Ammon's horn (tissue), 1 donor: ENCODE measurements around the gene TRABD2B.

Experiments used
- DNase-seq: peaks from one replicate; pipeline ENCODE4 v3.0.0-alpha.2; 2016; ENCODE audit warnings: low spot score

TRABD2B gene

DNA sequence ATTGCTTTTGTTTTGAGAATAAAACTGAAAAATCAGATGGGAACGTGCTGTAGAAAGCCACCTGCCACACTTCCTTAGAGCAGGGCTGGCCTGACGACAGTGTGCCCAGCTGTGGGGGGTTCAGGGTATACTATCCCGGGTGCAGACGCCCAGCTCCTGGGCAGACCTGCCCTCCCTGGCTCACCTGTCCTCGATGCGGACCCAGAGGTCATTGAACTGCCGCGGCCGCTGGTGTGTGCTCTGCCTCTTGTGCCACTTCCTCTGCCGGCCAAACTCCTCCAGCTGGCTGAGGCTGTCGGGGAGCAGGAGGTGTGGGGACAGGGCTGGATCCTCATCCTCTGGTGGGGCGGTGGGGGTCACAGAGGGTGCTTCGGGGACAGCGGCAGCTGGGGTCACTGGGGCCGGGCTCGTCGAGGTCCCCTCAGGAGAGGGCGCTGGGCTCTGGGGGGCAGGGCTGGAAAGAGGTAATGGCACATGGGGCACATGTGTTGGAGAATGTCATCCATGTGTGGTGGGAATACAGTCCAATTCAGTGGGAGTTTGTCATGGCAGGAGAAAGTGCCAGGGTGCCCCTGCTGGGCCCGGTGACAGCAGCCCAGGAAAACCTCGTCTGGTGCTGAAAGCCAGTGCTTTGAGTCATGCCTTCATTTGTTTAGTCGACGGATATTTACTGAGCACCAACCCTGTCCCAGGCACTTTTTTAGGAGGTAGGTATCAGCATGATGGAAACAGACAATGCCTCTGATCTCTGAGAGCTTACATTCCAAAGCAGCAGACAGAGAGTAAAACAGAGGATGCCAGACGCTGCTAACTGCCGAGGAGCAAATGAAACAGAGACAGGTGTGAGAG is 222.0 kb downstream of the TRABD2B start:
- DNase-seq, result no peak

GRCh38 chr1:47772960-47773682 is 224.1 kb downstream of the TRABD2B start:
- DNase-seq, result no peak

DNA sequence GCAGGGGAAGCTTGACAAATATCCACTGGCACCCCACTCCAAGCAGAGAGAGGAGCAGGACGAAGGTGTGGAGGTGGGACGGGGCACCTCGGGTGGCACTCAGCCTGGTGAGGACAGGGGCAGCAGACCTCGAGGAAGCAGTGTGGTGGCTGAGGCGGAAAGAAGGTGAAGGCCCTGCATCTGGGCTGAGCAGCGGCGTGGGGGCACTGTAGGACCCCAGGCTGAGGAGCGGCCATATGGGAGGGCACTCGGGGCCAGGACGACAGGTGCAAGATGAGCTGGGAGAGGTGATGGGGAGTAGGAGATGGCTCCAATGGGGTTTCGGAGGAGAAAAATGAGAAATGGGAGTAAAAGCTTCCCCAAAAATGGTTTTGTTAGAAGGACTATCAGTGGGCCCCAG is 224.9 kb downstream of the TRABD2B start:
- no peak for DNase-seq

GRCh38 chr1:47771751-47772150 is 225.4 kb downstream of the TRABD2B start:
- no peak for DNase-seq

DNA sequence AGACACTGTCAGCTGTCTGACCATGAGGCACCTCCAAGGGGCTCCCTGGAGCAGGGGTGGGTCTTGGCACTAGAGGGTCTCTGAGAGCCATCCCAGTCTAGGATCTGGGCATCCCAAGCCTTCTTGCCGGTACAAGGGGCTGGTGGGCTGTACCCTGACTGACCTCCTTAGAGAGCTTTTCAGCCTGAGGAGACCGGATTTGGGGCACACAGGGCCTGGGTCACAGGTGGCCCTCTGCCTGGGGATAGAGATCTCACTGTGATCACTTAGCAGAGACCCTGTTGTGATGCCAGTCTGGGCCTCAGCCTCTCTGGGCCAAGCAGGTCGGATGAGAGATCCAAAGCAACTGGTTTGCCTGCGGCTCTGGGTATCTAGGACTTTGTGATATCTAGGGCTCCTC is 227.2 kb downstream of the TRABD2B start:
- DNase-seq, result no peak

GRCh38 chr1:47769295-47769694 is 227.9 kb downstream of the TRABD2B start:
- no peak for DNase-seq

DNA sequence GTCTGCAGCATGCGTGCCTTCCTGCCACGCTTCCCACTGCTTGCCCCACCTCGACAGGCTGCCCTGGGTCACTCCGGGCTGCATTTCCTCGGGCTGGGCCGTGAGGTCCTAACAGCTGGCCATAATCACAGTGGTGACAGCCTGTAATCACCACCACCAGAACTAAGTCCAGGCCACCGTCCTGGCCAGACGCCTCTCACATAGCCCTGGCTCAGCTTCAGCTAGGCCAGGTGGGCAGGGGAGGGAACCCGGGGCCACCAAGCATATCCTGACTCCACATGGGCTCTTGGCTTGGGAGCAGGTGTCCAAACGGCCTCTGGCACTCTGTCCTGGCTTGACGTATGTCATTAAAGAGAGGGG is 229.5 kb downstream of the TRABD2B start:
- DNase-seq, result no peak

DNA sequence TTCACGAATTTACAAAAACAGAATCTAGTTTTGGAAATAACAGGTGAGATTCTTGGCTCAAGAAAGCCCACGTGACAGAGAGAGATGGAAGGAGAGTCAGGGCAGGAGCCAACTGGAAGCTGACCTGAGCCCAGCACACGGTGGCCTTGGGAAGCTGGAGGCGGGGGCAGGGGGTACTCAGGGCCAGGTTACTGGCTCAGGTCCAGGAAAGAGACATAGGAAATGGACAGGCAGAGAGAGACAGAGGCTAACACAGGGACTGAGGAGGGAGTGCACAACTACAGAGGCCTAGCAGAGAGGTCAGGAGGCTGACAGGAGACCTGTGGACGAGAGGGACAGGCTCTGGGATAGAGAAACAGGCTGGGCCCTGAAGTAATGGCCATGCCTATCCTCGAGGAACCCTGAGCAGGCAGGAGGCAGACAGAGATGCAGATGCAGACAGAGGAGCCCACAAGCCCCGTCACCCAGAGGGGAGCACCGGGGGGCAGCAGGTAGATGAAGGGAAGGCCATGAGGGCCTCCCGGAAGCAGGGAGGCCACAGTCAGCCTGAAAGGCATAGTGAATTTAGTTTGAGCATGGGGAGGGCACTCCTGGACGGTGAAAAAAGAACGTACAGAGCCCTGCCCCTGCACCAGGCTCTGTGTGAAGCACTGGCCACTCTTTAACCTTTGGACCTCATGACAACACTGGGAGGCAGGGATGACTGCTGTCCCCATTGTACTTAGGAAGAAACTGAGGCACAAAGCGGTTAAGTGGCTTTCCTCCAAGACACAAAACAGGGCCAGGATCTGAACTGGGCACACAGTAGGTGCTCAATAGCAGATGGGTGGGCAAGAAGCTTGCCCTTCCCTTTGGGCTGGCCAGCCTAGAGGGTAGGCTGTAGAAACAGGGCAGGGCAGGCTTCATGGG is 230.1 kb downstream of the TRABD2B start:
- no peak for DNase-seq

DNA sequence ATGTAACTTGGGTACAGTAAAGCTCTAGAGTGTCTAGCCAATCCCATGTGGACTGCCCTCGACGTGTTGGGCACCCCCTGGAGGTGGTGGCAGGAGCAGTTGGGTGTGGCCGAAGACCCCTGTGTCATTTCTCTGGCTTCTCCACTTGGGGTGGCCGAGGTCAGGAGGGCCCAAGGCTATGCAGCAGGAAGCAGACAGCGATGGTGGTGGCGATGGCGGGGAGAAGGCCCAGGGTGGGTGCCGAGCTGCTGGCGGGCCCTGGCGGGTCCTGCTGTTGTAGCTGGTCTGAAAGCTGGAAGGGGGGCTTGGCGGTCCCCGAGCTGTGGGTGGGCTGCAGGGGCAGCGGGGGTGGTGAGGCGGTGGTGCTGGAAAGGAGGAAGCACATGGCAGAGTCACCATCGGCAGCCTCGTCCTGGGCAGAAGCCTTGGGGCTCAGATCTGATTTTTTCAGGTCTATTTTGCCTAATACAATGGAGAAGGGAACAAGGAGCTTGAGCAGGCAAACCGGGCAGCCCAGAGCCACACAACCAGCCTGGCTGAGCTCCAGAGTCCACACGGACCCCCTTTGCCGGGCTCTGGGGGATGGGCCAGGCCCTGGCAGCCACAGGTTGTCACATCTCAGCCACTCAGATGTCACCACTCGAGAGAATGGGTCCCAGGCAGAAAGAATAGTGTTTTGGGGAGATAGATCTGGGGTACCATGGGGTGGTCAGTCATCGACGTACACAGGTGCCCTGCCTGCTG is 231.3 kb downstream of the TRABD2B start:
- no peak for DNase-seq

GRCh38 chr1:47765236-47765635 is 231.9 kb downstream of the TRABD2B start:
- no peak for DNase-seq

- DNase-seq, result no peak
Measured at GRCh38 chr1:47764461-47765046, 232.6 kb downstream of the TRABD2B start.

DNA sequence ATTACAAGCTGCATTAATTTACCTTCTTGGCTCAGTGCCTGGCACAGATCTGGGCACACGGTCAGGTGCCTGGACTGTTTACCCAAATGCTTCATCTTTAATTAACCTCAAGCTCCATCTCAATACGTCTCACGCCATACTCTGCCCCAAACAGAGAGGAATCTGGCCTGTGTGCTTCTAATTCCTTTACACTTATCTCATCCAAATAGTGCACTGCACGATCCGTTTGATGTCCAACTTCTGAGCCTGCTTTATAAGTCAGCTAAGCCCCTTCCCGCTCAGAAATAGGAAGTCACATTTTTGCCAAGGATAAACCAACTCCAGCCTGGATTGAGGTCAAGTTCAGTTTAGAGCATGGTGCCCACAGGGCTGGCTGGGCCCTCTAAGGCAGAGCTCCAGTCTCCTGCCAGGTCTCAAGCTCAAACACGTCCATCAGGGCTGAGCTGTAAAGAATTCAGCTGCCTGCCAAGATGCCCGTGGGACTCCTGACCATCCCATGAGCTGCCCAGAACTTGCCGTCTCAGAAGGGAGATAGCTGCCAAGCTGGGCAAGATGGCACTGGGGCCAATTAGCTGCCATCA is 233.5 kb downstream of the TRABD2B start:
- DNase-seq, result no peak

GRCh38 chr1:47761974-47762373 is 235.2 kb downstream of the TRABD2B start:
- no peak for DNase-seq

DNA sequence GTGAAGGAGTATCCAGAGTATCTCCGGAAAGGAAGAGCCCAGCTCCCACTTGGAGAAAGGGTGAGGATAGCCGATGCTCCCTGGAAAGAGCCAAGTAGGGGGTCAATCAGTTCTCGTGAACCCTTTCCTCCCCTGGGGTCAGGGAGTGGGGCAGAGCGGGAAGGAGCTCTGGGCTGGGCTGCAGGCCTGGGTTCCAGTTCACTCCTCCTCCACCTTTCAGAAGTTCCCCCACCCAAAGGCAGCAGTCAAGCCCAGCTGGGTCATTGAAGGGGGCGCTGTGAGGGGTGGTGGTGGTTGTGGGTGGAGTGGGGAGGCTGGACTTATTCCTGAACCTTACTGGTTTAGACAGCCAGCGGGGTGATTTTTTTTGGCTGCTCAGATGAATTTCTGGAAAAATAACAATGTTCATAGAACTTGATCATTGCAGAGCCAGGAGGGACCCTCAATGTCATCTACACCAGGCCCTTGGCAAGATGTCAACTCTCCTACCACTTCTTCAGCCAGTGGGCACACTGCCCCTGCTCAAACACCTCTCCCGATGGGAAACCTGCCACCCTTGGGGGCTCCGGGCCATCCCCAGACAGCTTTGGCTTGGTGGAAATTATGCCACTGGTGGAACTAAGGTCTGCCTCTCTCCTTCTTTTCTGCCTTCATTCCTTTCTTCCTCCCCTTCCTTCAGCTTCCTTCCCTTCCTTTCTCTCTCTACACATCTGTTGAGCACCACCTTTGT is 235.8 kb downstream of the TRABD2B start:
- DNase-seq, result no peak

- peak; percentile 24 for DNase-seq
Measured at GRCh38 chr1:47759936-47760629, 237.1 kb downstream of the TRABD2B start.

DNA sequence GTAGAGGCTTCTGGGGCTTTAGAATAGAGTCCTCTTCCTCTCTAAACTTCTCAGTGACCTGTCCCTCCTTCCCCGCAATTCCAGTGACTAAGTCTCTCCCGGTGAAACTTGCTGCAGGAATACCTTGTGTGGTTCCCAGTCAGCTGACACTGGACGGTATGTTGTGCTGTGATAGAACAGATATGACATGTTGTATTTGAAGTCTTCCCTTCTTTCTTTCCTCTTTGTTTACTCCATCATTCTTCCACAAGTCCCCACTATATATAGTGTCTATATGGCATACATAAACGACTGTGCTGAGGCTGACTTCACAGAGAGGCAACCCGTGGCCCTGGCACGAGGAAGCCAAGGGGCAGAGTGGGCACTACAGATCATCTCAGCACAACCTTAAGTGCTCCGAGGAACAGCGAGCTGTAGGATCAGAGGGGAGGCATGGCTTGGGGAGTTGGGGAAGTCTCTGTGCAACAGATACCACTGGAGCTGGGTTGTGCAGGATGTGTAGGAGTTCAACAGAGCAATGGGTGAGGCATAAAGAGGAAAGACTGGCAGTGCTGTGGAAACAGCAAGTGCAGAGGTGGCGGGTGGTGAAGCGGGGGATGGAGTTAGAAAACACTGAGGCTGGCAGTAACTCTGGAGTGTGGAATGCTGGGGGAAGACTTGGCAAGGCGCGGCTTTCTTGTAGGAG is 237.8 kb downstream of the TRABD2B start:
- peak; percentile 50 for DNase-seq

DNA sequence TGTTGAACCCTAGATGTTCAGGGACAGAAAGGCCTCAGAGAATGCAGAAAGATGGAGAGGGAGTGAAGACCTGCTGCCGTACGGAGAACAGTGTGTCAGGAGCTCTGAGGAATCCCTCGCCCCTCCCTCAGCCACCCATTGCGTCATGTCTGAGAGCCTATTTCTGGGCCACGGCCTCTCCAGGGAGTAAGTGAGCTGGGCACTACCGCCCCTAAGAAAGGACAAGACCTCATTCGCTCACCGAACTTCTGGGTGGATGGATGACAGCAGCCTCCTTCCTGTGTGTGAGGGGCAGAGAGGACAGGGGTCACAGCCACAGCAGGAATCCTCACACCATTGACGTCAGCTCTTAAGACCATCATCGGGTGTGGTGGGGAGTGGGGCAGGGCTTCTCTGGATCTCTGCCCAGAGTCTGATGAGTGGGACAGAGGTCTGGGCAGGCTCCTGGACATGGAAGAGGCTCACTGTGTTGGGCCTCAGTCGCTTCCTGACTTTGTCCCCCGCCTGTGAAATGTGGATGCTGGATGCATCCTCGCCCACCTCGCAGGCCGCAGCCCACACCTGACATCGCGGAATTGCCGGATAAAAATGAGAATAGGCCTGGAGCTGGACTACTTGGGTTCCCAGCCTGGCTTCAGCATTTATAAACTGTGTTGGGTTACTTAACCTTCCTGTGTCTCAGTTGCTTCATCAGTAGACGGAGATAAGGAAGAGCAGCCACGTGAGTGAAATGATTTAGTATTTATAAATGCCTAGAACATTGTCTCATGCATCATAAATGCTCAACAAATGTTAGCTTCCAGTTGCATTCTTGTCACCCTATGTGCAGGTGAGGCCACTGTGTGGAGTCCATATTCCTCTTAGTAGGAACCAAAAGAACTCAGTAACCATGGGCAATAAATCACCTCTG is 238.6 kb downstream of the TRABD2B start:
- no peak for DNase-seq
